Ascending aorta (tissue), 2 donors: ENCODE results near the gene GRIA1. TPM values are rescaled to one million over a fixed set of nuclear protein-coding genes. Genes with fewer than 3 reads are reported as not detected.

ENCODE experiments used
- DNase-seq, 2 donors: peaks; one replicate each; pipeline ENCODE4 v3.0.0-alpha.2; 2019; ENCODE audit warnings: low spot score in 2 of 2
- H3K27ac ChIP-seq, 2 donors: fragments of 200-600 bp; sonication (generic); one replicate each; pipeline ENCODE4 v1.5.1; 2016 to 2017; ENCODE audit warnings: mild to moderate bottlenecking in 1 of 2
- H3K27me3 ChIP-seq: fragments of 200-600 bp; sonication (generic); one replicate; pipeline ENCODE4 v1.5.1; 2017
- H3K36me3 ChIP-seq, 2 donors: fragments of 200-600 bp; sonication (generic); one replicate each; pipeline ENCODE4 v1.5.1; 2016
- H3K4me1 ChIP-seq, 2 donors: fragments of 200-600 bp; sonication (generic); one replicate each; pipeline ENCODE4 v1.5.1; 2016 to 2017; ENCODE audit warnings: mild to moderate bottlenecking in 1 of 2
- H3K4me3 ChIP-seq, 2 donors: fragments of 200-600 bp; sonication (generic); one replicate each; pipeline ENCODE4 v1.5.1; 2016 to 2017; ENCODE audit warnings: mild to moderate bottlenecking in 1 of 2
- H3K9me3 ChIP-seq, 2 donors: fragments of 200-600 bp; sonication (generic); one replicate each; pipeline ENCODE4 v1.5.1; 2016
- CTCF ChIP-seq, 3 experiments: fragments of 200-600 bp in 2 of 3; fragments of 450-650 bp in 1 of 3; sonication (generic) in 2 of 3; IDR thresholded peaks; one replicate each; pipeline ENCODE4 v1.5.1; 2016 to 2019; ENCODE audit warnings: antibody characterized with exemption in 3 of 3, mild to moderate bottlenecking in 1 of 3, moderate library complexity in 1 of 3
- intact Hi-C: fragments of 100-400 bp; cut with DNase I; formaldehyde crosslinking; loops from one replicate; pipeline ENCODE4 v1.15.1; 2023
- total RNA-seq: library from RNA; depleted of rRNA; stranded (reverse); fragments of >200 nt; gene quantifications from one replicate; pipeline ENCODE4 v1.1.0, GENCODE V29; 2016

GRIA1 gene
- total RNA-seq, 1 donor from 2014 or later, result 7.0 TPM

- H3K27me3 ChIP-seq, result no peaks in the 10 kb centered on the region
- no peak for DNase-seq
- intact Hi-C loops, result no loop called here
- H3K4me1 ChIP-seq, result no peaks in the 10 kb centered on the region
- no peak overlapping the region for H3K27ac ChIP-seq
- H3K4me3 ChIP-seq, result no peak overlapping the region
- H3K9me3 ChIP-seq, result no peaks in the 10 kb centered on the region
- no peaks in the 10 kb centered on the region for H3K36me3 ChIP-seq
- no peak for TF ChIP-seq CTCF (IDR thresholded peaks at IDR 0.05)
Observed at GRCh38 chr5:153658149-153658548, 167.7 kb downstream of the GRIA1 start.

- no peaks in the 10 kb centered on the region for H3K9me3 ChIP-seq
- intact Hi-C loops, result no loop called here
Observed at GRCh38 chr5:153658606-153659005, 168.1 kb downstream of the GRIA1 start.

GRCh38 chr5:153659039-153659736 is 168.7 kb downstream of the GRIA1 start:
- no peak for DNase-seq
- Histone ChIP-seq H3K4me1 (no peaks in the 10 kb centered on the region), H3K27ac (no peak overlapping the region), H3K27me3 (no peaks in the 10 kb centered on the region), H3K4me3 (no peak overlapping the region), H3K36me3 (no peaks in the 10 kb centered on the region), H3K9me3 (no peaks in the 10 kb centered on the region)
- intact Hi-C loops, result no loop called here
- TF ChIP-seq CTCF (IDR thresholded peaks at IDR 0.05), result no peak

More at GRCh38 chr5:153658606-153659005, 168.1 kb downstream of the GRIA1 start:
- TF ChIP-seq CTCF (IDR thresholded peaks at IDR 0.05), result no peak
- Histone ChIP-seq H3K27me3 (no peaks in the 10 kb centered on the region), H3K4me3 (no peak overlapping the region), H3K4me1 (no peaks in the 10 kb centered on the region), H3K27ac (no peak overlapping the region), H3K36me3 (no peaks in the 10 kb centered on the region)
- DNase-seq, result no peak

GRCh38 chr5:153660919-153661318 is 170.4 kb downstream of the GRIA1 start:
- DNase-seq, result no peak
- no peaks in the 10 kb centered on the region for H3K4me1 ChIP-seq
- intact Hi-C loops, result no loop called here
- no peaks in the 10 kb centered on the region for H3K36me3 ChIP-seq
- no peak for TF ChIP-seq CTCF (IDR thresholded peaks at IDR 0.05)
- H3K9me3 ChIP-seq, result no peaks in the 10 kb centered on the region
- no peak overlapping the region for H3K27ac ChIP-seq
- no peaks in the 10 kb centered on the region for H3K27me3 ChIP-seq
- H3K4me3 ChIP-seq, result no peak overlapping the region

- no peaks in the 10 kb centered on the region for H3K27me3 ChIP-seq
- no peaks in the 10 kb centered on the region for H3K36me3 ChIP-seq
- intact Hi-C loops, result no loop called here
- no peak for DNase-seq
- no peak for TF ChIP-seq CTCF (IDR thresholded peaks at IDR 0.05)
- H3K4me1 ChIP-seq, result no peaks in the 10 kb centered on the region
- H3K4me3 ChIP-seq, result no peak overlapping the region
- H3K27ac ChIP-seq, result no peak overlapping the region
- H3K9me3 ChIP-seq, result no peaks in the 10 kb centered on the region
Observed at GRCh38 chr5:153661897-153662296, 171.4 kb downstream of the GRIA1 start.

GRCh38 chr5:153670101-153670500 is 179.6 kb downstream of the GRIA1 start:
- no peak for TF ChIP-seq CTCF (IDR thresholded peaks at IDR 0.05)
- intact Hi-C loops, result no loop called here
- no peak overlapping the region for H3K4me3 ChIP-seq
- H3K4me1 ChIP-seq, result no peaks in the 10 kb centered on the region
- H3K27ac ChIP-seq, result no peak overlapping the region
- H3K27me3 ChIP-seq, result no peaks in the 10 kb centered on the region
- DNase-seq, result no peak
- no peaks in the 10 kb centered on the region for H3K9me3 ChIP-seq
- peaks cover 0 to 7% of the 10 kb centered on the region in 2 donors for H3K36me3 ChIP-seq
